Caco-2 (cell line): ENCODE measurements around the gene IGFBP6. TPM values are rescaled to one million over a fixed set of nuclear protein-coding genes. Genes with fewer than 3 reads are reported as not detected.
A peak's percentile ranks its signal among the peaks of the same experiment; 100 is the strongest.

ENCODE experiments used
- BruUV-seq: library from RNA; stranded (reverse); fragments of 400-500 nt; replicated peaks from 2 replicates; lab custom pipeline; 2021; lab: Mats Ljungman, UMichigan
- CTCF ChIA-PET: fragments of 300-600 bp; sonication (Branson Sonifier 250); formaldehyde crosslinking; loops from one replicate; lab custom pipeline; 2022; ENCODE audit warnings: antibody characterized with exemption; lab: Charles Lee
- POLR2A ChIA-PET: fragments of 300-600 bp; sonication (Branson Sonifier 250); formaldehyde crosslinking; loops from one replicate; lab custom pipeline; 2022; ENCODE audit warnings: antibody characterized with exemption; lab: Charles Lee
- DNase-seq, 2 experiments: peaks; one replicate each; pipeline versions ENCODE4 v3.0.0 to v3.0.0-alpha.2; 2020 to 2022
- H3K27me3 ChIP-seq: replicated peaks from 2 replicates; pipeline ENCODE4 v1.6.0; 2011; ENCODE audit warnings: low read length; ENCODE audit not compliant: control insufficient read depth, insufficient read depth
- H3K36me3 ChIP-seq: 2 replicates; pipeline ENCODE4 v1.5.1; 2011; ENCODE audit warnings: low read length; ENCODE audit not compliant: control insufficient read depth, insufficient read depth
- H3K4me1 ChIP-seq: fragments of 250-450 bp; sonication (Bioruptor Pico); 2 replicates; pipeline ENCODE4 v1.5.1; 2020; ENCODE audit warnings: mild to moderate bottlenecking
- H3K4me3 ChIP-seq: 2 replicates; pipeline ENCODE4 v1.5.1; 2011; ENCODE audit warnings: low read depth, mild to moderate bottlenecking, control low read depth, low read length
- H3K9me3 ChIP-seq: fragments of 250-450 bp; sonication (Bioruptor Pico); 2 replicates; pipeline ENCODE4 v1.5.1; 2020; ENCODE audit warnings: mild to moderate bottlenecking, moderate library complexity
- H3K27ac Mint-ChIP-seq: one replicate; pipeline ENCODE4 v1.8.0; 2022; ENCODE audit warnings: mixed read lengths; ENCODE audit not compliant: unreplicated experiment
- H3K27me3 Mint-ChIP-seq: one replicate; pipeline ENCODE4 v1.8.0; 2022; ENCODE audit warnings: mixed read lengths; ENCODE audit not compliant: insufficient read depth, unreplicated experiment
- H3K36me3 Mint-ChIP-seq: one replicate; pipeline ENCODE4 v1.8.0; 2022; ENCODE audit warnings: mild to moderate bottlenecking, mixed read lengths; ENCODE audit not compliant: insufficient read depth, unreplicated experiment
- H3K4me1 Mint-ChIP-seq: one replicate; pipeline ENCODE4 v1.8.0; 2022; ENCODE audit warnings: low read depth, mixed read lengths; ENCODE audit not compliant: unreplicated experiment
- H3K4me3 Mint-ChIP-seq: one replicate; pipeline ENCODE4 v1.8.0; 2022; ENCODE audit warnings: mild to moderate bottlenecking, moderate library complexity, mixed read lengths; ENCODE audit not compliant: unreplicated experiment
- H3K9me3 Mint-ChIP-seq: one replicate; pipeline ENCODE4 v1.8.0; 2022; ENCODE audit warnings: mixed read lengths; ENCODE audit not compliant: unreplicated experiment
- CTCF ChIP-seq, 2 experiments: fragments of 200-600 bp in 1 of 2; IDR thresholded peaks; 1 replicate in 1 of 2; 2 replicates in 1 of 2; pipeline versions ENCODE4 v1.5.1 to v1.8.0; 2011 to 2022; ENCODE audit warnings: antibody characterized with exemption in 1 of 2, control low read depth in 1 of 2, inconsistent platforms in 1 of 2, low read depth in 1 of 2, low read length in 1 of 2, mild to moderate bottlenecking in 1 of 2, moderate library complexity in 1 of 2; ENCODE audit not compliant: insufficient read depth in 1 of 2, severe bottlenecking in 1 of 2, unreplicated experiment in 1 of 2
- intact Hi-C: fragments of 100-400 bp; cut with micrococcal nuclease; formaldehyde crosslinking; loops from one replicate; pipeline ENCODE4 v1.10.0; 2022; ENCODE audit not compliant: unreplicated experiment
- total RNA-seq: library from RNA; stranded (reverse); gene quantifications from 2 replicates; pipeline ENCODE4 v1.2.3, GENCODE V29; 2022

The IGFBP6 gene
- total RNA-seq, 1 experiment from 2014 or later, result 34.7 TPM

GRCh38 chr12:53090554-53090953 lies 6.9 kb upstream of the IGFBP6 start:
- Histone ChIP-seq H3K4me3 (no peak overlapping the region), H3K9me3 (no peaks in the 10 kb centered on the region), H3K27me3 (no peaks in the 10 kb centered on the region), H3K36me3 (no peaks in the 10 kb centered on the region), H3K4me1 (no peaks in the 10 kb centered on the region)
- Mint-ChIP-seq H3K9me3 (no peaks in the 10 kb centered on the region), H3K4me3 (no peak overlapping the region), H3K27ac (no peak overlapping the region), H3K36me3 (no peaks in the 10 kb centered on the region), H3K27me3 (no peaks in the 10 kb centered on the region), H3K4me1 (no peaks in the 10 kb centered on the region)
- ChIA-PET CTCF (interaction anchor here (0.9 to 1.2 kb wide), 2 partner anchors 12 to 25 kb away, joined by 4 read pairs; partner anchors contain the start of gene SPRYD3), POLR2A (no interaction called here)
- no TSS peak for BruUV-seq
- intact Hi-C loops, result no loop called here
- TF ChIP-seq CTCF (IDR thresholded peaks at IDR 0.05; ENCODE audit: insufficient read depth in 1 of 2, low read depth in 1 of 2, low read length in 1 of 2, severe bottlenecking in 1 of 2, unreplicated experiment in 1 of 2), result no peak
- no peak for DNase-seq

GRCh38 chr12:53091756-53092155 lies 5.7 kb upstream of the IGFBP6 start:
- Histone ChIP-seq H3K36me3 (no peaks in the 10 kb centered on the region), H3K4me3 (no peak overlapping the region), H3K4me1 (no peaks in the 10 kb centered on the region), H3K9me3 (no peaks in the 10 kb centered on the region), H3K27me3 (no peaks in the 10 kb centered on the region)
- no peaks in the 10 kb centered on the region for H3K9me3 Mint-ChIP-seq
- no TSS peak for BruUV-seq
- TF ChIP-seq CTCF (IDR thresholded peaks at IDR 0.05; ENCODE audit: insufficient read depth in 1 of 2, low read depth in 1 of 2, low read length in 1 of 2, severe bottlenecking in 1 of 2, unreplicated experiment in 1 of 2), result no peak
- no peaks in the 10 kb centered on the region for H3K36me3 Mint-ChIP-seq
- H3K27me3 Mint-ChIP-seq, result no peaks in the 10 kb centered on the region
- no peak overlapping the region for H3K4me3 Mint-ChIP-seq
- DNase-seq, result no peak
- CTCF ChIA-PET, result no interaction called here
- POLR2A ChIA-PET, result no interaction called here
- peaks cover 7% of the 10 kb centered on the region for H3K4me1 Mint-ChIP-seq
- H3K27ac Mint-ChIP-seq, result no peak overlapping the region
- intact Hi-C loops, result no loop called here

GRCh38 chr12:53093777-53094393 lies 3.6 kb upstream of the IGFBP6 start:
- Histone ChIP-seq H3K4me3 (no peak overlapping the region), H3K36me3 (no peaks in the 10 kb centered on the region), H3K9me3 (no peaks in the 10 kb centered on the region), H3K4me1 (peaks cover 8% of the 10 kb centered on the region), H3K27me3 (no peaks in the 10 kb centered on the region)
- ChIA-PET POLR2A (interaction anchor here (1.0 kb wide), 1 partner anchor 15 kb away, joined by 5 read pairs; the partner anchor contains the start of gene SPRYD3), CTCF (interaction anchor here (0.7 kb wide), 1 partner anchor 28 kb away, joined by 3 read pairs; no protein-coding TSS in a partner anchor)
- H3K4me1 Mint-ChIP-seq, result peaks cover 20% of the 10 kb centered on the region
- H3K4me3 Mint-ChIP-seq, result no peak overlapping the region
- peak in 1 of 2 experiments; percentile 7 for DNase-seq
- TF ChIP-seq CTCF (IDR thresholded peaks at IDR 0.05; ENCODE audit: insufficient read depth in 1 of 2, low read depth in 1 of 2, low read length in 1 of 2, severe bottlenecking in 1 of 2, unreplicated experiment in 1 of 2), result no peak
- H3K27me3 Mint-ChIP-seq, result no peaks in the 10 kb centered on the region
- no TSS peak for BruUV-seq
- no peaks in the 10 kb centered on the region for H3K9me3 Mint-ChIP-seq
- no peak overlapping the region for H3K27ac Mint-ChIP-seq
- no peaks in the 10 kb centered on the region for H3K36me3 Mint-ChIP-seq
- intact Hi-C loops, result no loop called here
